ENCODE measurements around the gene CRISPLD2.
"Not testable (repeated sequence)": the region's sequence is repeated elsewhere in the genome, so short reads cannot be mapped to it uniquely, and the experiment has no call there.

The CRISPLD2 gene

GRCh38 chr16:84869473-84869845, 49.7 kb downstream of the CRISPLD2 start:
- H3K36me3 Mint-ChIP-seq = no peaks in the 10 kb centered on the region
- no peak overlapping the region for H3K27ac Mint-ChIP-seq
- H3K4me1 Mint-ChIP-seq = no peaks in the 10 kb centered on the region
- H3K9me3 Mint-ChIP-seq = no peaks in the 10 kb centered on the region
- no peaks in the 10 kb centered on the region for H3K27me3 Mint-ChIP-seq
- H3K4me3 Mint-ChIP-seq = no peak overlapping the region

GRCh38 chr16:84872971-84873370, 53.2 kb downstream of the CRISPLD2 start:
- not testable (repeated sequence) for H3K9me3 Mint-ChIP-seq, H3K4me3 Mint-ChIP-seq, H3K4me1 Mint-ChIP-seq, H3K36me3 Mint-ChIP-seq, H3K27ac Mint-ChIP-seq, H3K27me3 Mint-ChIP-seq

GRCh38 chr16:84874004-84874435, 54.2 kb downstream of the CRISPLD2 start:
- no peaks in the 10 kb centered on the region for H3K27me3 Mint-ChIP-seq
- no peak overlapping the region for H3K4me3 Mint-ChIP-seq
- no peaks in the 10 kb centered on the region for H3K4me1 Mint-ChIP-seq
- H3K27ac Mint-ChIP-seq = no peak overlapping the region
- no peaks in the 10 kb centered on the region for H3K9me3 Mint-ChIP-seq
- no peaks in the 10 kb centered on the region for H3K36me3 Mint-ChIP-seq

GRCh38 chr16:84874553-84874952, 54.8 kb downstream of the CRISPLD2 start:
- Mint-ChIP-seq H3K36me3 (no peaks in the 10 kb centered on the region), H3K4me3 (no peak overlapping the region), H3K27ac (no peak overlapping the region), H3K4me1 (no peaks in the 10 kb centered on the region), H3K9me3 (no peaks in the 10 kb centered on the region), H3K27me3 (no peaks in the 10 kb centered on the region)

- H3K9me3 Mint-ChIP-seq = no peaks in the 10 kb centered on the region
- no peaks in the 10 kb centered on the region for H3K36me3 Mint-ChIP-seq
- no peaks in the 10 kb centered on the region for H3K4me1 Mint-ChIP-seq
- H3K4me3 Mint-ChIP-seq = no peak overlapping the region
- H3K27ac Mint-ChIP-seq = no peak overlapping the region
- H3K27me3 Mint-ChIP-seq = no peaks in the 10 kb centered on the region
These were observed 55.2 kb downstream of the CRISPLD2 start for GRCh38 chr16:84874983-84875382.

GRCh38 chr16:84875846-84876245, 56.1 kb downstream of the CRISPLD2 start:
- H3K27me3 Mint-ChIP-seq = no peaks in the 10 kb centered on the region
- H3K9me3 Mint-ChIP-seq = no peaks in the 10 kb centered on the region
- no peak overlapping the region for H3K4me3 Mint-ChIP-seq
- no peaks in the 10 kb centered on the region for H3K4me1 Mint-ChIP-seq
- H3K27ac Mint-ChIP-seq = no peak overlapping the region
- H3K36me3 Mint-ChIP-seq = no peaks in the 10 kb centered on the region

GRCh38 chr16:84876873-84877606, 57.3 kb downstream of the CRISPLD2 start:
- Mint-ChIP-seq H3K27me3 (no peaks in the 10 kb centered on the region), H3K27ac (no peak overlapping the region), H3K36me3 (peaks cover 3% of the 10 kb centered on the region), H3K4me3 (no peak overlapping the region), H3K9me3 (no peaks in the 10 kb centered on the region), H3K4me1 (no peaks in the 10 kb centered on the region)

- Mint-ChIP-seq H3K4me3 (no peak overlapping the region), H3K27ac (no peak overlapping the region), H3K27me3 (no peaks in the 10 kb centered on the region), H3K4me1 (no peaks in the 10 kb centered on the region), H3K36me3 (peaks cover 3% of the 10 kb centered on the region), H3K9me3 (no peaks in the 10 kb centered on the region)
These were observed 59.0 kb downstream of the CRISPLD2 start for GRCh38 chr16:84878770-84879169.

- Mint-ChIP-seq H3K27me3 (no peaks in the 10 kb centered on the region), H3K4me1 (no peaks in the 10 kb centered on the region), H3K27ac (no peak overlapping the region), H3K4me3 (no peak overlapping the region), H3K36me3 (peaks cover 3% of the 10 kb centered on the region), H3K9me3 (no peaks in the 10 kb centered on the region)
These were observed 60.0 kb downstream of the CRISPLD2 start for GRCh38 chr16:84879569-84880487.

GRCh38 chr16:84881702-84882521, 62.1 kb downstream of the CRISPLD2 start:
- Mint-ChIP-seq H3K36me3 (peaks cover 3% of the 10 kb centered on the region), H3K27ac (no peak overlapping the region), H3K27me3 (no peaks in the 10 kb centered on the region), H3K4me3 (no peak overlapping the region), H3K4me1 (no peaks in the 10 kb centered on the region), H3K9me3 (no peaks in the 10 kb centered on the region)

GRCh38 chr16:84883301-84883700, 63.5 kb downstream of the CRISPLD2 start:
- Mint-ChIP-seq H3K36me3 (peaks cover 3% of the 10 kb centered on the region), H3K27ac (no peak overlapping the region), H3K4me1 (no peaks in the 10 kb centered on the region), H3K4me3 (no peak overlapping the region), H3K27me3 (no peaks in the 10 kb centered on the region), H3K9me3 (no peaks in the 10 kb centered on the region)

- H3K36me3 Mint-ChIP-seq = peaks cover 3% of the 10 kb centered on the region
- H3K9me3 Mint-ChIP-seq = no peaks in the 10 kb centered on the region
- H3K27ac Mint-ChIP-seq = no peak overlapping the region
- H3K4me3 Mint-ChIP-seq = no peak overlapping the region
- no peaks in the 10 kb centered on the region for H3K27me3 Mint-ChIP-seq
- H3K4me1 Mint-ChIP-seq = no peaks in the 10 kb centered on the region
These were observed 64.4 kb downstream of the CRISPLD2 start for GRCh38 chr16:84884246-84884595.

- Mint-ChIP-seq H3K4me3 (no peak overlapping the region), H3K4me1 (no peaks in the 10 kb centered on the region), H3K27me3 (no peaks in the 10 kb centered on the region), H3K27ac (no peak overlapping the region), H3K36me3 (peaks cover 3% of the 10 kb centered on the region), H3K9me3 (no peaks in the 10 kb centered on the region)
These were observed 65.0 kb downstream of the CRISPLD2 start for GRCh38 chr16:84884596-84885341.

GRCh38 chr16:84885342-84885910, 65.6 kb downstream of the CRISPLD2 start:
- H3K27ac Mint-ChIP-seq = no peak overlapping the region
- no peaks in the 10 kb centered on the region for H3K9me3 Mint-ChIP-seq
- no peaks in the 10 kb centered on the region for H3K4me1 Mint-ChIP-seq
- no peak overlapping the region for H3K4me3 Mint-ChIP-seq
- no peaks in the 10 kb centered on the region for H3K27me3 Mint-ChIP-seq
- H3K36me3 Mint-ChIP-seq = peaks cover 3% of the 10 kb centered on the region

All from activated naive CD4-positive, alpha-beta T cell treated with anti-CD3 and anti-CD28 coated beads, Interleukin-2, amount 50 U/mL, for 24 hours (primary cell).